ENCODE results near the gene SLC30A9. TPM values are rescaled to one million over a fixed set of nuclear protein-coding genes. Genes with fewer than 3 reads are reported as not detected.

The SLC30A9 gene
- polyA plus RNA-seq, 1 donor (not counting 4 experiments of a cell fraction or from before 2014, with no cell fraction given) = 53.0 TPM

DNA sequence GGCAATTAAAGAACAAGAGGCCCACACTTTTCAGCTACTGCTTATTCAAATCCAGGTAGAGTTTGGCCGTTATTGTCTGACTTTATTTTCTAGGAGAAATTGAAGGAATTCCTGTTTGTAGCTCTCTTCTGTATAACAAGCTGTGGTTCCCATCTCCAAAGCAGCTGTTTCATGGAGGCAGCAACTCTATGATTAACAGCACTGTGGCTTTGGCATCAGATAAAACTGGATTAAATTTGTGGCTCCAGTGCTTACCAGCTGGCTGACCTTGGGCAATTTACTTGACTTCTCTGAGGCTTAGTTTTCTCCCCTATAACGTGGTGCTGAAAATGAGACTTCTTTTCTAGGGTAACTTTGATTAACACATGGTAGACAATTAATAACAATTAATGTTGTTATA, 28.1 kb downstream of the SLC30A9 start:
- DNase-seq (ENCODE audit: low read depth, low spot score) (no peak), FAIRE-seq (no peak)
- H3K9ac ChIP-seq (ENCODE audit: control insufficient read depth, extremely low read depth, insufficient read depth, low read length) = no peak overlapping the region
- no peaks in the 10 kb centered on the region for H3K9me3 ChIP-seq (ENCODE audit: control insufficient read depth, low read depth, low read length)
- no peak overlapping the region for H3K4me3 ChIP-seq (ENCODE audit: control insufficient read depth in 2 of 3, extremely low read depth in 1 of 3, insufficient read depth in 2 of 3, low read depth in 1 of 3, low read length in 3 of 3)
- no peaks in the 10 kb centered on the region for H3K4me1 ChIP-seq (ENCODE audit: control insufficient read depth, extremely low read depth, insufficient read depth, low read length)
- H3K9me1 ChIP-seq (ENCODE audit: control insufficient read depth, extremely low read depth, insufficient read depth, low read length) = no peaks in the 10 kb centered on the region
- dilution Hi-C loops (cut with MboI; ENCODE audit: extremely low pct_ligation_motif_present, low sequenced_read_pairs) = no loop called here
- H3K27ac ChIP-seq (ENCODE audit: control insufficient read depth, insufficient read depth, low read length) = no peak overlapping the region
- no peaks in the 10 kb centered on the region for H3K36me3 ChIP-seq (ENCODE audit: control insufficient read depth in 2 of 2, extremely low read depth in 1 of 2, insufficient read depth in 2 of 2, low read length in 2 of 2)
- TF ChIP-seq, protein P1, sequence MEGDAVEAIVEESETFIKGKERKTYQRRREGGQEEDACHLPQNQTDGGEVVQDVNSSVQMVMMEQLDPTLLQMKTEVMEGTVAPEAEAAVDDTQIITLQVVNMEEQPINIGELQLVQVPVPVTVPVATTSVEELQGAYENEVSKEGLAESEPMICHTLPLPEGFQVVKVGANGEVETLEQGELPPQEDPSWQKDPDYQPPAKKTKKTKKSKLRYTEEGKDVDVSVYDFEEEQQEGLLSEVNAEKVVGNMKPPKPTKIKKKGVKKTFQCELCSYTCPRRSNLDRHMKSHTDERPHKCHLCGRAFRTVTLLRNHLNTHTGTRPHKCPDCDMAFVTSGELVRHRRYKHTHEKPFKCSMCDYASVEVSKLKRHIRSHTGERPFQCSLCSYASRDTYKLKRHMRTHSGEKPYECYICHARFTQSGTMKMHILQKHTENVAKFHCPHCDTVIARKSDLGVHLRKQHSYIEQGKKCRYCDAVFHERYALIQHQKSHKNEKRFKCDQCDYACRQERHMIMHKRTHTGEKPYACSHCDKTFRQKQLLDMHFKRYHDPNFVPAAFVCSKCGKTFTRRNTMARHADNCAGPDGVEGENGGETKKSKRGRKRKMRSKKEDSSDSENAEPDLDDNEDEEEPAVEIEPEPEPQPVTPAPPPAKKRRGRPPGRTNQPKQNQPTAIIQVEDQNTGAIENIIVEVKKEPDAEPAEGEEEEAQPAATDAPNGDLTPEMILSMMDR (optimal IDR thresholded peaks at IDR 0.05 in 1 of 3, IDR thresholded peaks at IDR 0.05 in 1 of 3, conservative IDR thresholded peaks at IDR 0.05 in 1 of 3; ENCODE audit: extremely low read depth in 1 of 3, insufficient read depth in 2 of 3, low read length in 3 of 3) = no peak
- no peak for TF ChIP-seq EZH2 (IDR thresholded peaks at IDR 0.05; ENCODE audit: low read length)
- no peaks in the 10 kb centered on the region for H3K27me3 ChIP-seq (ENCODE audit: control insufficient read depth, extremely low read depth, insufficient read depth, low read length)
- no peak overlapping the region for H3K4me2 ChIP-seq (ENCODE audit: control insufficient read depth, extremely low read depth, insufficient read depth, low read depth, low read length)
- peaks cover 20% of the 10 kb centered on the region for H3K79me2 ChIP-seq (ENCODE audit: control insufficient read depth, insufficient read depth, low read length)
- H4K20me1 ChIP-seq (ENCODE audit: control insufficient read depth, extremely low read depth, insufficient read depth, low read length) = no peaks in the 10 kb centered on the region
- H2AFZ ChIP-seq (ENCODE audit: control insufficient read depth, low read length) = no peak overlapping the region

DNA sequence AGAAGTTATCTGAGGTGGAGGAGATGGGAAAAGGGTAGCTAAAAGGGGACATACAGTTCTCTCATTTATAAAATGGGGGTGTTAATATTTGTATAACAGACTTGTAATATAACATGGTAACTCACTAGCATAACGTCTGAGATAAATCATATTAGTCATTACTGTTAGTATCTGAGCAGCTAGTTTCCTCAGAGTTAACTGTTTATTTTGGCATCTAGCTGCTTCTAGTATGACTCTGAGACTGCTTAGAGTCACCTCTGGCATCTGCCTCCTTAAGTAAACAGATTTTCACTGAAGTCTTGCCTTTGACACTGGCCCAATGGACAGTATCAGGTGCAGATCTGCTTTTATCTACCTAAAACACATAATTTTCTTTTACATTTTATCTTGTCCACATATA, 58.1 kb downstream of the SLC30A9 start:
- Histone ChIP-seq H3K4me2 (ENCODE audit: control insufficient read depth, extremely low read depth, insufficient read depth, low read depth, low read length) (no peak overlapping the region), H3K9me3 (ENCODE audit: control insufficient read depth, low read depth, low read length) (no peaks in the 10 kb centered on the region), H3K4me3 (ENCODE audit: control insufficient read depth in 2 of 3, extremely low read depth in 1 of 3, insufficient read depth in 2 of 3, low read depth in 1 of 3, low read length in 3 of 3) (no peak overlapping the region), H3K27me3 (ENCODE audit: control insufficient read depth, extremely low read depth, insufficient read depth, low read length) (no peaks in the 10 kb centered on the region), H2AFZ (ENCODE audit: control insufficient read depth, low read length) (no peak overlapping the region), H3K36me3 (ENCODE audit: control insufficient read depth in 2 of 2, extremely low read depth in 1 of 2, insufficient read depth in 2 of 2, low read length in 2 of 2) (no peaks in the 10 kb centered on the region), H3K9ac (ENCODE audit: control insufficient read depth, extremely low read depth, insufficient read depth, low read length) (no peak overlapping the region), H3K27ac (ENCODE audit: control insufficient read depth, insufficient read depth, low read length) (no peak overlapping the region), H4K20me1 (ENCODE audit: control insufficient read depth, extremely low read depth, insufficient read depth, low read length) (no peaks in the 10 kb centered on the region), H3K9me1 (ENCODE audit: control insufficient read depth, extremely low read depth, insufficient read depth, low read length) (no peaks in the 10 kb centered on the region), H3K79me2 (ENCODE audit: control insufficient read depth, insufficient read depth, low read length) (no peaks in the 10 kb centered on the region), H3K4me1 (ENCODE audit: control insufficient read depth, extremely low read depth, insufficient read depth, low read length) (no peaks in the 10 kb centered on the region)
- FAIRE-seq (no peak), DNase-seq (ENCODE audit: low read depth, low spot score) (no peak)
- TF ChIP-seq, protein P1 (optimal IDR thresholded peaks at IDR 0.05 in 1 of 3, IDR thresholded peaks at IDR 0.05 in 1 of 3, conservative IDR thresholded peaks at IDR 0.05 in 1 of 3; ENCODE audit: extremely low read depth in 1 of 3, insufficient read depth in 2 of 3, low read length in 3 of 3) = no peak
- no peak for TF ChIP-seq EZH2 (IDR thresholded peaks at IDR 0.05; ENCODE audit: low read length)
- dilution Hi-C loops (cut with MboI; ENCODE audit: extremely low pct_ligation_motif_present, low sequenced_read_pairs) = no loop called here

Measured in keratinocyte (primary cell).